Smooth muscle cell (in vitro differentiated cells): ENCODE data around the gene SBNO2. TPM values are rescaled to one million over a fixed set of nuclear protein-coding genes. Genes with fewer than 3 reads are reported as not detected.
"Not testable (repeated sequence)": the region's sequence is repeated elsewhere in the genome, so short reads cannot be mapped to it uniquely, and the experiment has no call there.

ENCODE experiments used
- DNase-seq: peaks from one replicate; lab custom pipeline; 2025; ENCODE audit not compliant: unreplicated experiment; lab: John Stamatoyannopoulos, UW
- H2AFZ ChIP-seq: fragments of 200-600 bp; sonication (generic); 2 replicates; pipeline ENCODE4 v1.6.0; 2016; ENCODE audit warnings: antibody characterized with exemption, low read depth, mild to moderate bottlenecking
- H3F3A ChIP-seq: fragments of 200-600 bp; sonication (generic); 2 replicates; pipeline ENCODE4 v1.6.0; 2017; ENCODE audit warnings: antibody characterized with exemption, low read depth
- H3K27ac ChIP-seq: fragments of 200-600 bp; sonication (generic); 2 replicates; pipeline ENCODE4 v1.5.1; 2016; ENCODE audit warnings: low read depth, mild to moderate bottlenecking
- H3K27me3 ChIP-seq: fragments of 200-600 bp; sonication (generic); 2 replicates; pipeline ENCODE4 v1.6.1; 2016; ENCODE audit warnings: low read depth, mild to moderate bottlenecking
- H3K36me3 ChIP-seq: fragments of 200-600 bp; sonication (generic); 2 replicates; pipeline ENCODE4 v1.5.1; 2016; ENCODE audit warnings: low read depth
- H3K4me1 ChIP-seq: fragments of 200-600 bp; sonication (generic); 2 replicates; pipeline ENCODE4 v1.5.1; 2016; ENCODE audit warnings: low read depth
- H3K4me2 ChIP-seq: fragments of 200-600 bp; sonication (generic); 2 replicates; pipeline ENCODE4 v1.6.0; 2016; ENCODE audit warnings: mild to moderate bottlenecking
- H3K4me3 ChIP-seq: fragments of 200-600 bp; sonication (generic); 2 replicates; pipeline ENCODE4 v1.5.1; 2016; ENCODE audit warnings: mild to moderate bottlenecking
- H3K79me2 ChIP-seq: fragments of 200-600 bp; sonication (generic); 2 replicates; pipeline ENCODE4 v1.6.0; 2016; ENCODE audit warnings: low read depth, mild to moderate bottlenecking
- H3K9ac ChIP-seq: fragments of 200-600 bp; sonication (generic); 2 replicates; pipeline ENCODE4 v1.6.0; 2016; ENCODE audit warnings: low read depth
- H3K9me3 ChIP-seq: fragments of 200-600 bp; sonication (generic); replicated peaks from 2 replicates; pipeline ENCODE4 v1.5.1; 2016; ENCODE audit warnings: low read depth
- H4K20me1 ChIP-seq: fragments of 200-600 bp; sonication (generic); 2 replicates; pipeline ENCODE4 v1.6.0; 2016; ENCODE audit warnings: low read depth
- CTCF ChIP-seq: fragments of 200-600 bp; sonication (generic); IDR thresholded peaks from 2 replicates; pipeline ENCODE4 v1.5.1; 2017; ENCODE audit warnings: borderline replicate concordance, mild to moderate bottlenecking, antibody characterized with exemption; ENCODE audit not compliant: insufficient read depth, poor library complexity, severe bottlenecking
- WGBS: methylation state at CpG from one replicate; pipeline ENCODE4 v1.1.7; 2016; ENCODE audit warnings: low lambda C conversion rate; 5-methylcytosine and 5-hydroxymethylcytosine counted together
- polyA plus RNA-seq: library from polyadenylated mRNA; unstranded; fragments of >200 nt; fragmentation: Nextera tagmentation; extraction: Ambion mirVana; gene quantifications from 2 replicates; pipeline ENCODE4 v1.2.1, GENCODE V29; 2016
- total RNA-seq: library from RNA; depleted of rRNA; stranded (reverse); fragments of >200 nt; gene quantifications from 2 replicates; pipeline ENCODE4 v1.2.3, GENCODE V29; 2014

The SBNO2 gene
- total and polyA plus RNA-seq, 2 experiments from 2014 or later: 16.4 to 17.6 TPM

- no peak overlapping the region for H3K9ac ChIP-seq
- H3K9me3 ChIP-seq: no peaks in the 10 kb centered on the region
- H3K36me3 ChIP-seq: no peaks in the 10 kb centered on the region
- H3K4me3 ChIP-seq: no peak overlapping the region
- H3K4me2 ChIP-seq: no peak overlapping the region
- H3F3A ChIP-seq: peaks cover 14% of the 10 kb centered on the region
- 94% methylated on average over 50 of the region's 52 CpGs for WGBS
- H4K20me1 ChIP-seq: peaks cover 5% of the 10 kb centered on the region
- H3K27me3 ChIP-seq: no peaks in the 10 kb centered on the region
- no peaks in the 10 kb centered on the region for H3K4me1 ChIP-seq
- no peak overlapping the region for H2AFZ ChIP-seq
- H3K79me2 ChIP-seq: peaks cover 9% of the 10 kb centered on the region
- no peak for DNase-seq
- H3K27ac ChIP-seq: no peak overlapping the region
- TF ChIP-seq CTCF: no peak
Measured at GRCh38 chr19:1116726-1117581, 57.1 kb downstream of the SBNO2 start.

GRCh38 chr19:1115646-1116420 is 58.2 kb downstream of the SBNO2 start:
- Histone ChIP-seq H3K36me3 (no peaks in the 10 kb centered on the region), H3K4me3 (no peak overlapping the region), H3K27ac (no peak overlapping the region), H3K4me2 (no peak overlapping the region), H3K79me2 (peaks cover 9% of the 10 kb centered on the region), H3K4me1 (no peaks in the 10 kb centered on the region), H4K20me1 (no peaks in the 10 kb centered on the region), H3K9ac (no peak overlapping the region), H3K9me3 (no peaks in the 10 kb centered on the region), H3F3A (peaks cover 16% of the 10 kb centered on the region), H2AFZ (no peak overlapping the region), H3K27me3 (no peaks in the 10 kb centered on the region)
- 92% methylated on average over 30 of the region's 35 CpGs for WGBS
- TF ChIP-seq CTCF: no peak
- DNase-seq: no peak

GRCh38 chr19:1114728-1115127 is 59.3 kb downstream of the SBNO2 start:
- not testable (repeated sequence) for DNase-seq, H2AFZ ChIP-seq, H3K9ac ChIP-seq, H3K4me3 ChIP-seq, H3K4me2 ChIP-seq, H3K9me3 ChIP-seq, H3K79me2 ChIP-seq, H4K20me1 ChIP-seq, H3K27me3 ChIP-seq, H3K27ac ChIP-seq, H3K4me1 ChIP-seq, H3K36me3 ChIP-seq
- H3F3A ChIP-seq: peaks cover 19% of the 10 kb centered on the region
- WGBS: 98% methylated on average over 9 of the region's 9 CpGs

- Histone ChIP-seq H2AFZ (no peak overlapping the region), H3K36me3 (no peaks in the 10 kb centered on the region), H3K4me2 (no peak overlapping the region), H3K27me3 (no peaks in the 10 kb centered on the region), H3K27ac (peak overlapping the region; percentile 56), H4K20me1 (no peaks in the 10 kb centered on the region), H3K9ac (no peak overlapping the region), H3K9me3 (no peaks in the 10 kb centered on the region), H3F3A (peaks cover 19% of the 10 kb centered on the region), H3K4me3 (no peak overlapping the region), H3K79me2 (no peaks in the 10 kb centered on the region), H3K4me1 (no peaks in the 10 kb centered on the region)
- no peak for TF ChIP-seq CTCF
- 95% methylated on average over 25 of the region's 25 CpGs for WGBS
- DNase-seq: no peak
Measured at GRCh38 chr19:1113986-1114483, 60.0 kb downstream of the SBNO2 start.
